MCF 10A (cell line): ENCODE data around the gene DMXL2. TPM values are rescaled to one million over a fixed set of nuclear protein-coding genes. Genes with fewer than 3 reads are reported as not detected.

Experiments
- BruUV-seq: library from RNA; stranded (reverse); fragments of 400-500 nt; replicated peaks from 2 replicates; lab custom pipeline; 2021; lab: Mats Ljungman, UMichigan
- CTCF ChIA-PET: fragments of 300-600 bp; sonication (Branson Sonifier 250); formaldehyde crosslinking; extraction: SDS; loops from one replicate; lab custom pipeline; 2021; ENCODE audit warnings: antibody characterized with exemption, inconsistent platforms; lab: Yijun Ruan, JAX
- POLR2A ChIA-PET: fragments of 300-600, 350-650 bp; sonication (Branson Sonifier 250); formaldehyde crosslinking; extraction: SDS; loops from one replicate; lab custom pipeline; 2020; ENCODE audit warnings: antibody characterized with exemption, inconsistent platforms; lab: Yijun Ruan, JAX
- DNase-seq: peaks from one replicate; pipeline ENCODE4 v3.0.0-alpha.2; 2018; ENCODE audit not compliant: unreplicated experiment
- H3K27ac Mint-ChIP-seq: one replicate; pipeline ENCODE4 v1.8.0; 2022; ENCODE audit warnings: mild to moderate bottlenecking, low read depth, mixed read lengths; ENCODE audit not compliant: unreplicated experiment
- H3K27me3 Mint-ChIP-seq: one replicate; pipeline ENCODE4 v1.8.0; 2022; ENCODE audit warnings: mixed read lengths; ENCODE audit not compliant: insufficient read depth, unreplicated experiment
- H3K36me3 Mint-ChIP-seq: one replicate; pipeline ENCODE4 v1.8.0; 2022; ENCODE audit warnings: mild to moderate bottlenecking, moderate library complexity, mixed read lengths; ENCODE audit not compliant: insufficient read depth, unreplicated experiment
- H3K4me1 Mint-ChIP-seq: one replicate; pipeline ENCODE4 v1.8.0; 2022; ENCODE audit warnings: mixed read lengths; ENCODE audit not compliant: insufficient read depth, unreplicated experiment
- H3K4me3 Mint-ChIP-seq: one replicate; pipeline ENCODE4 v1.8.0; 2022; ENCODE audit warnings: mild to moderate bottlenecking, moderate library complexity, mixed read lengths; ENCODE audit not compliant: unreplicated experiment
- H3K9me3 Mint-ChIP-seq: one replicate; pipeline ENCODE4 v1.8.0; 2022; ENCODE audit warnings: mixed read lengths; ENCODE audit not compliant: unreplicated experiment
- CTCF ChIP-seq: fragments of 200-600 bp; IDR thresholded peaks from one replicate; pipeline ENCODE4 v1.8.0; 2022; ENCODE audit warnings: antibody characterized with exemption, mild to moderate bottlenecking; ENCODE audit not compliant: unreplicated experiment
- intact Hi-C: fragments of 100-400 bp; cut with micrococcal nuclease; formaldehyde crosslinking; loops from 2 replicates; pipeline ENCODE4 v1.14.1; 2022
- total RNA-seq: library from RNA; stranded (reverse); gene quantifications from 2 replicates; pipeline ENCODE4 v1.2.3, GENCODE V29; 2022

Gene DMXL2
- total RNA-seq, 1 experiment from 2014 or later, result 13.6 TPM

GRCh38 chr15:51558876-51559275 is 63.7 kb downstream of the DMXL2 start:
- peaks cover 6% of the 10 kb centered on the region for H3K36me3 Mint-ChIP-seq
- POLR2A ChIA-PET, result interaction anchor here (0.6 to 0.7 kb wide), 2 partner anchors 18 to 63 kb away, joined by 3 to 4 read pairs; no protein-coding TSS in a partner anchor
- H3K4me1 Mint-ChIP-seq, result no peaks in the 10 kb centered on the region

GRCh38 chr15:51558411-51558810 is 64.2 kb downstream of the DMXL2 start:
- DNase-seq, result no peak
- Mint-ChIP-seq H3K27me3 (no peaks in the 10 kb centered on the region), H3K9me3 (no peaks in the 10 kb centered on the region), H3K36me3 (peaks cover 6% of the 10 kb centered on the region), H3K4me3 (no peak overlapping the region), H3K27ac (no peak overlapping the region), H3K4me1 (no peaks in the 10 kb centered on the region)
- intact Hi-C loops, result no loop called here
- TF ChIP-seq CTCF, result no peak
- ChIA-PET POLR2A (interaction anchor here (0.7 kb wide), 1 partner anchor 64 kb away, joined by 3 read pairs; no protein-coding TSS in a partner anchor), CTCF (interaction anchor here (0.7 kb wide), 1 partner anchor 11 kb away, joined by 3 read pairs; no protein-coding TSS in a partner anchor)
- no TSS peak for BruUV-seq

More at GRCh38 chr15:51558876-51559275, 63.7 kb downstream of the DMXL2 start:
- Mint-ChIP-seq H3K9me3 (no peaks in the 10 kb centered on the region), H3K4me3 (no peak overlapping the region), H3K27ac (no peak overlapping the region), H3K27me3 (no peaks in the 10 kb centered on the region)
- intact Hi-C loops, result no loop called here
- BruUV-seq, result no TSS peak
- CTCF ChIA-PET, result interaction anchor here (0.7 kb wide), 2 partner anchors 11 to 426 kb away, joined by 3 read pairs; no protein-coding TSS in a partner anchor
- DNase-seq, result no peak
- TF ChIP-seq CTCF, result no peak

GRCh38 chr15:51550841-51551240 is 71.7 kb downstream of the DMXL2 start:
- H3K27ac Mint-ChIP-seq, result no peak overlapping the region
- no peaks in the 10 kb centered on the region for H3K4me1 Mint-ChIP-seq
- ChIA-PET CTCF (interaction anchor here (1.4 to 2.2 kb wide), 2 partner anchors 12 to 14 kb away, joined by 4 to 5 read pairs; no protein-coding TSS in a partner anchor), POLR2A (interaction anchor here (0.6 kb wide), 1 partner anchor 1357 kb away, joined by 3 read pairs; no protein-coding TSS in a partner anchor)
- H3K36me3 Mint-ChIP-seq, result no peaks in the 10 kb centered on the region
- no TSS peak for BruUV-seq
- H3K4me3 Mint-ChIP-seq, result no peak overlapping the region
- TF ChIP-seq CTCF, result no peak
- H3K9me3 Mint-ChIP-seq, result no peaks in the 10 kb centered on the region
- intact Hi-C loops, result no loop called here
- DNase-seq, result no peak
- H3K27me3 Mint-ChIP-seq, result no peaks in the 10 kb centered on the region

GRCh38 chr15:51547656-51548055 is 74.9 kb downstream of the DMXL2 start:
- TF ChIP-seq CTCF, result no peak
- no TSS peak for BruUV-seq
- CTCF ChIA-PET, result interaction anchor here (0.6 kb wide), 1 partner anchor 9 kb away, joined by 3 read pairs; no protein-coding TSS in a partner anchor

More at GRCh38 chr15:51547656-51548055, 74.9 kb downstream of the DMXL2 start:
- Mint-ChIP-seq H3K9me3 (no peaks in the 10 kb centered on the region), H3K4me1 (no peaks in the 10 kb centered on the region), H3K27me3 (no peaks in the 10 kb centered on the region), H3K36me3 (no peaks in the 10 kb centered on the region), H3K4me3 (no peak overlapping the region), H3K27ac (no peak overlapping the region)
- POLR2A ChIA-PET, result no interaction called here
- DNase-seq, result no peak
- intact Hi-C loops, result no loop called here
